ENCODE results near the gene DMAC1.

DMAC1 gene

GRCh38 chr9:7782400-7783120 is 17.0 kb downstream of the DMAC1 start:
- no peak for DNase-seq (ENCODE audit: low read depth)

DNA sequence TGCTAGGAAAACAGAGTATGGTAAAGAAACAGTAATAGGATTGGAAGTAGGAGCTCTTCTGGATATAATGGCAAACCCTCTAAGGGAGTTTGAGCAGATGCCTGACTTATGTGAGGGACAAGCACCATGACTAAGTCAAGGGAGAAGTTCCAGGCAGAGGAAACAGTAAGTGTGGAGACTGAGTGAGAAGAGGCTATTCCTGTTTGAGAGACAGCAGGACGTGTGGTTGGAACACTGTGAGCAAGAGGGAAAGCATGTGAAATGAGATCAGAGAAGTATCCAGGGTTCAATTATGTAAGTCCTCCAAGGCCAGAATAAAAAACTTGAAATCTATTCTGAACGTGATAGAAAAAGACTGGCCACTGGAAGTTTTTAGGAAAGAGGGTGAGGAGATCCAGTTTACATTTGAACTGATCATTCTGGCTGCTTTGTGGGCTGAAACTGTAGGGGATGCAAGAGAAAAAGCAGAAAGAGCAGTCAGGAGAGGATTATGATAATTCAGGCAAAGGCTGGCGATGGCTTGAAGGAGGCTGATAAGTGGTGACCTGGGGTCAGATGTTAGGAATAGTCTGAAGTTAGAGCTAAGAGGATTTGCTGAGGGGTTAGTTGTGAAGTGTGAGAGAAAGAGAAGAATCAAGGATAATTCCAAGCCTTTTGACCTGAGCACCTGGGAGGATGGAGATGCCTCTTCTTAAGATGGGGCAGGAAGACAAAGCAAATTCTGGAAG is 19.2 kb downstream of the DMAC1 start:
- no peak for DNase-seq (ENCODE audit: low read depth)

- DNase-seq (ENCODE audit: low read depth): no peak
These were observed 20.6 kb downstream of the DMAC1 start for GRCh38 chr9:7778851-7779600.

GRCh38 chr9:7777771-7778170 is 21.8 kb downstream of the DMAC1 start:
- no peak for DNase-seq (ENCODE audit: low read depth)

DNA sequence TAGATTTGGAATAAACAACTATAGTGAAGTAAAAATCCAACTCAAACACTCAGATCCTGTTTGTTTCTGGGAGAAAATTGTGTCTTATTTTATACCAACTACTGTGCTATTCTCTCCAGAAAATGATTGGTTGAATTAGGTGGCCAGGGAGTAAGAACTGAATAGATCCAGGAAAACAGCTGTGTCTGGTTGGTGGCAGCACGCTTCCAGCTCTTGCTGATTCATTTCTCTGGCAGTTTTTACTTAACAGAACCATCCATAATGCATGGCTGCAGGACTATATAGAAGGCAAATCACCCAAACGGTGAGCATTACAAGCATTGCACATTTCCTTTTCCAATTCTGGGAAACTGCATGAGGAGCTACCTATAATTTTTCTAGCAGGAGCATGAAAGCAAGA is 29.5 kb downstream of the DMAC1 start:
- no peak for DNase-seq (ENCODE audit: low read depth)

- DNase-seq (ENCODE audit: low read depth): no peak
These were observed 37.0 kb downstream of the DMAC1 start for GRCh38 chr9:7762600-7762999.

DNA sequence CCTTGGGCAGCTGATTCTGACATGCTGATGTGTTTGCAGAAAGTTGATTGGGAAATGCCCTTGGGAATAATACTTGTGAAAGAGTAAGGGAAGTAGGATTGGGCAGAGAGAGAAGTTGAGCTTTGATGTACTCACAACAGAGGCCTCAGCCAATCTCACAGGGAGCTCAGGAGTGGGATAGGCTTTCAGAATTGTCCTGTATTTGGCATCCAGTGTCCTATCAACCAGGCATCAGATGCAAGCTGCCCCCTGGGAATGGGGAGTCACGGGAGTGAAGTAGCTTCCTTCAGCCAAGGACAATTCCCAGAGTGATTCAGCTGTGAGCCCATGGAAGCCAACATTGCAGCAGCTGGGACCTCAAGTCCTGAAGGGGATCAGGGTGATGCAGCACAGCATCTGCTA is 39.6 kb downstream of the DMAC1 start:
- no peak for DNase-seq (ENCODE audit: low read depth)

DNA sequence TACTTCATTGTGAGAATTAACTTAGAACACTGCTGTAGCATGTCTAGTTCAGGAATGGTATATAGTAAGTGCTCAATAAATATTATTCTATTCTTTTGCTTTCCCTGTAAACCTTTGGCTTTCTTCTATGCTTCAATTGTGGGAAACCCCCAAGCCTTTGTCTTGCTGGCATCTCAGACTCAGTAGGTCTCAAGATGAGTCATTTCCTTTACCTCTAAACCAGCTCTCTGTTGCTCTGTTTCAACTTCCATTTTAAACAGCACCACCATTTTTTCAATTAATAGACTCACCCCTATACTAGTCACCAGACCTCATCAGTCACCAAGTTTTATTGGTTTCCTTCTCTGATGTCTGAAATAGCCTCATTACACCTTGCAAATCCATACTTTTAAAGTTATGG is 43.5 kb downstream of the DMAC1 start:
- DNase-seq (ENCODE audit: low read depth): no peak

DNA sequence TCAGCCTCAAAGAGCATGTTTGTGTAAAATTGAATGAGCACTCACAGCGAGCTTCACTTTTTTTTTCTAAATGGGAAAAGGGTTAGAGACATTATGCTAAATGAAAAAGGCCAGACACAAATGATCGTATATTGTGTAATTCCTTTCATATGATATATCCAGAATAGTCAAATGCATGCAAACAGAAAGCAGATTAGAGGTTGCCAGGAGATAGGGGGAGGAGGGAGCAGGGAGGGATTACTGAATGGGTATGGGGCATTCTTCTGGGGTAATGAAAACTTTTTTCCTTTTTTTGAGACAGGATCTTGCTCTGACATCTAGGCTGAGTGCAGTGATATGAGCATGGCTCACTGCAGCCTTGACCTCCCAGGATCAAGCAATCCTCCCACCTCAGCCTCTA is 47.1 kb downstream of the DMAC1 start:
- DNase-seq (ENCODE audit: low read depth): no peak
